ENCODE measurements around the gene SEC23IP.
"Not testable (repeated sequence)": the region's sequence is repeated elsewhere in the genome, so short reads cannot be mapped to it uniquely, and the experiment has no call there.

The SEC23IP gene

GRCh38 chr10:119878524-119878923, 14.0 kb upstream of the SEC23IP start:
- H3K27me3 ChIP-seq (ENCODE audit: control insufficient read depth in 5 of 5, insufficient read depth in 4 of 5, low read length in 5 of 5) = no peaks in the 10 kb centered on the region
- H3K27ac ChIP-seq (ENCODE audit: low read depth, low read length) = no peak overlapping the region
- H3K9ac ChIP-seq (ENCODE audit: low read length in 5 of 5) = no peak overlapping the region
- peaks cover 0 to 7% (median 6%) of the 10 kb centered on the region in 5 donors for H3K4me1 ChIP-seq (ENCODE audit: control insufficient read depth in 5 of 5, insufficient read depth in 5 of 5, low read length in 5 of 5)
- H3K4me3 ChIP-seq (ENCODE audit: low read depth in 1 of 5, low read length in 5 of 5) = no peak overlapping the region
- no peaks in the 10 kb centered on the region for H3K9me3 ChIP-seq (ENCODE audit: control insufficient read depth in 5 of 5, low read length in 5 of 5)
- no peaks in the 10 kb centered on the region for H3K36me3 ChIP-seq (ENCODE audit: control insufficient read depth in 5 of 5, insufficient read depth in 5 of 5, low read length in 5 of 5)

- H3K9me3 ChIP-seq (ENCODE audit: control insufficient read depth in 5 of 5, low read length in 5 of 5); H3K27me3 ChIP-seq (ENCODE audit: control insufficient read depth in 5 of 5, insufficient read depth in 4 of 5, low read length in 5 of 5); H3K27ac ChIP-seq (ENCODE audit: low read depth, low read length); H3K4me3 ChIP-seq (ENCODE audit: low read depth in 1 of 5, low read length in 5 of 5); H3K4me1 ChIP-seq (ENCODE audit: control insufficient read depth in 5 of 5, insufficient read depth in 5 of 5, low read length in 5 of 5); H3K9ac ChIP-seq (ENCODE audit: low read length in 5 of 5); H3K36me3 ChIP-seq (ENCODE audit: control insufficient read depth in 5 of 5, insufficient read depth in 5 of 5, low read length in 5 of 5): not testable (repeated sequence)
These were observed 8.5 kb upstream of the SEC23IP start for GRCh38 chr10:119883901-119884611.

- H3K36me3 ChIP-seq (ENCODE audit: control insufficient read depth in 5 of 5, insufficient read depth in 5 of 5, low read length in 5 of 5); H3K27me3 ChIP-seq (ENCODE audit: control insufficient read depth in 5 of 5, insufficient read depth in 4 of 5, low read length in 5 of 5); H3K27ac ChIP-seq (ENCODE audit: low read depth, low read length); H3K9ac ChIP-seq (ENCODE audit: low read length in 5 of 5); H3K4me3 ChIP-seq (ENCODE audit: low read depth in 1 of 5, low read length in 5 of 5); H3K4me1 ChIP-seq (ENCODE audit: control insufficient read depth in 5 of 5, insufficient read depth in 5 of 5, low read length in 5 of 5); H3K9me3 ChIP-seq (ENCODE audit: control insufficient read depth in 5 of 5, low read length in 5 of 5): not testable (repeated sequence)
These were observed 6.5 kb upstream of the SEC23IP start for GRCh38 chr10:119886070-119886469.

- not testable (repeated sequence) for H3K36me3 ChIP-seq (ENCODE audit: control insufficient read depth in 5 of 5, insufficient read depth in 5 of 5, low read length in 5 of 5); H3K4me3 ChIP-seq (ENCODE audit: low read depth in 1 of 5, low read length in 5 of 5); H3K27ac ChIP-seq (ENCODE audit: low read depth, low read length); H3K9me3 ChIP-seq (ENCODE audit: control insufficient read depth in 5 of 5, low read length in 5 of 5); H3K9ac ChIP-seq (ENCODE audit: low read length in 5 of 5); H3K27me3 ChIP-seq (ENCODE audit: control insufficient read depth in 5 of 5, insufficient read depth in 4 of 5, low read length in 5 of 5)
- peaks cover 3 to 17% (median 14%) of the 10 kb centered on the region in 5 donors for H3K4me1 ChIP-seq (ENCODE audit: control insufficient read depth in 5 of 5, insufficient read depth in 5 of 5, low read length in 5 of 5)
These were observed 3.8 kb upstream of the SEC23IP start for GRCh38 chr10:119888715-119889114.

- not testable (repeated sequence) for H3K36me3 ChIP-seq (ENCODE audit: control insufficient read depth in 5 of 5, insufficient read depth in 5 of 5, low read length in 5 of 5); H3K27ac ChIP-seq (ENCODE audit: low read depth, low read length); H3K27me3 ChIP-seq (ENCODE audit: control insufficient read depth in 5 of 5, insufficient read depth in 4 of 5, low read length in 5 of 5); H3K9me3 ChIP-seq (ENCODE audit: control insufficient read depth in 5 of 5, low read length in 5 of 5); H3K9ac ChIP-seq (ENCODE audit: low read length in 5 of 5); H3K4me3 ChIP-seq (ENCODE audit: low read depth in 1 of 5, low read length in 5 of 5)
- H3K4me1 ChIP-seq (ENCODE audit: control insufficient read depth in 5 of 5, insufficient read depth in 5 of 5, low read length in 5 of 5) = peaks cover 3 to 22% (median 19%) of the 10 kb centered on the region in 5 donors
These were observed 3.3 kb upstream of the SEC23IP start for GRCh38 chr10:119889201-119889600.

- H3K9ac ChIP-seq (ENCODE audit: low read length in 5 of 5); H3K27ac ChIP-seq (ENCODE audit: low read depth, low read length); H3K4me3 ChIP-seq (ENCODE audit: low read depth in 1 of 5, low read length in 5 of 5); H3K27me3 ChIP-seq (ENCODE audit: control insufficient read depth in 5 of 5, insufficient read depth in 4 of 5, low read length in 5 of 5); H3K36me3 ChIP-seq (ENCODE audit: control insufficient read depth in 5 of 5, insufficient read depth in 5 of 5, low read length in 5 of 5); H3K9me3 ChIP-seq (ENCODE audit: control insufficient read depth in 5 of 5, low read length in 5 of 5): not testable (repeated sequence)
- H3K4me1 ChIP-seq (ENCODE audit: control insufficient read depth in 5 of 5, insufficient read depth in 5 of 5, low read length in 5 of 5) = peaks cover 3 to 26% (median 21%) of the 10 kb centered on the region in 5 donors
These were observed 2.2 kb upstream of the SEC23IP start for GRCh38 chr10:119890307-119890706.

- peaks cover 0 to 11% (median 4%) of the 10 kb centered on the region in 5 donors for H3K36me3 ChIP-seq (ENCODE audit: control insufficient read depth in 5 of 5, insufficient read depth in 5 of 5, low read length in 5 of 5)
- peak overlapping the region; percentile 89 for H3K27ac ChIP-seq (ENCODE audit: low read depth, low read length)
- peak overlapping the region; percentile 77 to 99 (median 98) for H3K4me3 ChIP-seq (ENCODE audit: low read depth in 1 of 5, low read length in 5 of 5)
- not testable (repeated sequence) for H3K27me3 ChIP-seq (ENCODE audit: control insufficient read depth in 5 of 5, insufficient read depth in 4 of 5, low read length in 5 of 5); H3K9me3 ChIP-seq (ENCODE audit: control insufficient read depth in 5 of 5, low read length in 5 of 5)
- H3K4me1 ChIP-seq (ENCODE audit: control insufficient read depth in 5 of 5, insufficient read depth in 5 of 5, low read length in 5 of 5) = peaks cover 3 to 41% (median 34%) of the 10 kb centered on the region in 5 donors
- peak overlapping the region in 4 of 5 donors; percentile 53 to 97 (median 78) for H3K9ac ChIP-seq (ENCODE audit: low read length in 5 of 5)
These were observed 712 bp upstream of the SEC23IP start for GRCh38 chr10:119891849-119892187.

GRCh38 chr10:119893074-119893473, 544 bp downstream of the SEC23IP start:
- H3K27ac ChIP-seq (ENCODE audit: low read depth, low read length) = peak overlapping the region; percentile 89
- H3K36me3 ChIP-seq (ENCODE audit: control insufficient read depth in 5 of 5, insufficient read depth in 5 of 5, low read length in 5 of 5) = peaks cover 0 to 11% (median 4%) of the 10 kb centered on the region in 5 donors
- H3K4me1 ChIP-seq (ENCODE audit: control insufficient read depth in 5 of 5, insufficient read depth in 5 of 5, low read length in 5 of 5) = peaks cover 3 to 46% (median 38%) of the 10 kb centered on the region in 5 donors
- peak overlapping the region; percentile 84 to 97 (median 93) for H3K9ac ChIP-seq (ENCODE audit: low read length in 5 of 5)
- H3K27me3 ChIP-seq (ENCODE audit: control insufficient read depth in 5 of 5, insufficient read depth in 4 of 5, low read length in 5 of 5) = no peaks in the 10 kb centered on the region
- no peaks in the 10 kb centered on the region for H3K9me3 ChIP-seq (ENCODE audit: control insufficient read depth in 5 of 5, low read length in 5 of 5)
- peak overlapping the region; percentile 77 to 99 (median 96) for H3K4me3 ChIP-seq (ENCODE audit: low read depth in 1 of 5, low read length in 5 of 5)

GRCh38 chr10:119893845-119894427, 1.4 kb downstream of the SEC23IP start:
- peak overlapping the region in 1 of 5 donors; percentile 30 for H3K4me3 ChIP-seq (ENCODE audit: low read depth in 1 of 5, low read length in 5 of 5)
- H3K36me3 ChIP-seq (ENCODE audit: control insufficient read depth in 5 of 5, insufficient read depth in 5 of 5, low read length in 5 of 5) = peaks cover 2 to 19% (median 10%) of the 10 kb centered on the region in 5 donors
- H3K9me3 ChIP-seq (ENCODE audit: control insufficient read depth in 5 of 5, low read length in 5 of 5) = no peaks in the 10 kb centered on the region
- H3K9ac ChIP-seq (ENCODE audit: low read length in 5 of 5) = peak overlapping the region in 1 of 5 donors; percentile 31
- no peak overlapping the region for H3K27ac ChIP-seq (ENCODE audit: low read depth, low read length)
- no peaks in the 10 kb centered on the region for H3K27me3 ChIP-seq (ENCODE audit: control insufficient read depth in 5 of 5, insufficient read depth in 4 of 5, low read length in 5 of 5)
- peaks cover 3 to 46% (median 38%) of the 10 kb centered on the region in 5 donors for H3K4me1 ChIP-seq (ENCODE audit: control insufficient read depth in 5 of 5, insufficient read depth in 5 of 5, low read length in 5 of 5)

GRCh38 chr10:119896061-119896655, 3.6 kb downstream of the SEC23IP start:
- Histone ChIP-seq H3K36me3 (ENCODE audit: control insufficient read depth in 5 of 5, insufficient read depth in 5 of 5, low read length in 5 of 5) (peaks cover 8 to 24% (median 14%) of the 10 kb centered on the region in 5 donors), H3K9me3 (ENCODE audit: control insufficient read depth in 5 of 5, low read length in 5 of 5) (no peaks in the 10 kb centered on the region), H3K4me1 (ENCODE audit: control insufficient read depth in 5 of 5, insufficient read depth in 5 of 5, low read length in 5 of 5) (peaks cover 3 to 46% (median 38%) of the 10 kb centered on the region in 5 donors), H3K27me3 (ENCODE audit: control insufficient read depth in 5 of 5, insufficient read depth in 4 of 5, low read length in 5 of 5) (no peaks in the 10 kb centered on the region), H3K4me3 (ENCODE audit: low read depth in 1 of 5, low read length in 5 of 5) (no peak overlapping the region), H3K27ac (ENCODE audit: low read depth, low read length) (peak overlapping the region; percentile 74), H3K9ac (ENCODE audit: low read length in 5 of 5) (peak overlapping the region in 4 of 5 donors; percentile 6 to 43 (median 22))
